ENCODE results near the gene EEF1B2.
A peak's percentile ranks its signal among the peaks of the same experiment; 100 is the strongest.
"Not testable (repeated sequence)": the region's sequence is repeated elsewhere in the genome, so short reads cannot be mapped to it uniquely, and the experiment has no call there.

EEF1B2 gene

GRCh38 chr2:206159346-206160124 is at the start of gene EEF1B2, which contains the start of gene NDUFS1:
EEF1B2 (plus strand) TSS chr2:206159895; CDS start chr2:206159980, 85 bp downstream.
NDUFS1 (minus strand) TSS chr2:206159444; CDS start chr2:206153678, 5,766 bp downstream.
- peak; percentile 92 to 95 for DNase-seq (ENCODE audit: low read depth in 1 of 2, low spot score in 1 of 2)

DNA sequence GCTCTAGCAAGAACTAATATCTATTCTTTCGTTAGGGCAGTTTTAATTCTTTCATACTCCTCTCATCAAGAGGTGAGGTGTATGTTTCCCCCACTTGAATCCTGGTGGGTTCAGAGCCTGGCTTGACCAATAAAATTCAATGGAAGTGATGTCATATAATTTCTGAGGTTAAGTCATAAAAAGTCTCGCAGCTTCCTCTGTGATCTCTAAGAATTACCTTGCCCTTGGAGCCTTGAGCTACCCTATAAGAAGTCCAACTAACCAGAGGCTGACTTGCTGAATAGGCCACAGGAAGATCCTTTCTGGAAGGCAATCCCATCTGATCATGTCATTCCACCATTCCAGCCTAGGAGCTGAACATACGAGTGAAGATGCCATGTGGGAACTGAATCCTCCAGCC is 47.6 kb upstream of the EEF1B2 start:
- DNase-seq (ENCODE audit: low read depth in 1 of 2, low spot score in 1 of 2), result no peak

DNA sequence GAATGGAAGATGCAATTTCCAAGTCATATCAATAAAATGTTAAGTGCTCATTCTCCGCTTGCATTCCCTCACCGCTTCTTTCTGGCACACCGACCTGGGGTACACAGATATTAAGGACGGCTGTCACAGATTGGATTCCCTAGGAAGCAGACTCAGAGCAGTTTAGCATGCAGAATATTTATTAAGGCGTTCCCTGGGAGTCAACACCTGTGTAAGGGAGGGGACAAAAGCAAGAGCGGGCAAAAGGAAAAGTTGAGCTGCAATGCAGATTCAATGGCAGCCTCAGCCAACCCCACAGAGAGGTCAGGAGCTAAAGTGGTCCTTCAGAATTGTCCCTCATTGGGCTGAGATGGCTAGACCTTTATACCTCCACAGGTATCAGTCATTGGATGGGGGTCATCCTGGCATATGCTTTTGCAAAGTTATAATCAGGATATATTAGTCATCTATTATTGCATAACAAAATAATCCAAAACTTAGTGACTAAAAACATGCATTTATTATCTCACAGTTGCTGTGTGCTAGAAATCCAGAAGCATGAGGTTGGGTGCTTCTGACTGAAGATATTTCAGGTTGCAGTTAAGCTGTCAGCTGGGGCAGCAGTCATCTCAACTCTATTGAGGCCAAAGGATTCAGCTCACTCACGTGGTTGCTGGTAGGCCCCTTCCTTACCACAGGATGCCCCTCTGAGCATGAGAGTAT is 46.7 kb upstream of the EEF1B2 start:
- DNase-seq (ENCODE audit: low read depth in 1 of 2, low spot score in 1 of 2), result no peak

DNA sequence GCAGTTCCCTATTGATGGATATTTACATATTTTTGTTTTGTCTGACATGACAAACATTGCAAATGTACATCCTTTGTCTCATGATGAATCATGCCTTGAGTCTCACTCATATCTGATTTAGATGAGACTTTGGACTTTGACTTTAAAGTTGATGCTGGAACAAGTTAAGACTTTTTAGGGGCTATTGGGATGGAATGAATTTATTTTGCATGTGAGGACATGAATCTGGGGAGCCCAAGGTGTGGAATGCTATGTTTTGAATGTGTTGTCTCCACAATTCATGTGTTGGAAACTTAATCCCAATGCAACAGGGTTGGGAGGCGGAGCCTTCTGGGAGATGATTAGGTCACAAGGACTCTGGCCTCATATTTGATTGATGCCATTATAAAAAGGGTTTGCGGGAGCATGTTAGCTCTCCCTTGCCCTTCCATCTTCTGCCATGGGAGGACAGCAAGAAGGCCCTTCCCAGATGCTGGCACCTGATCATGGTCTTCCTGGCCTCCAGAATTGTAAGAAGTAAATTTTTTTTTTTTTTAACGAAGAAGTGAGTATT is 44.6 kb upstream of the EEF1B2 start:
- no peak for DNase-seq (ENCODE audit: low read depth in 1 of 2, low spot score in 1 of 2)

- no peak for DNase-seq (ENCODE audit: low read depth in 1 of 2, low spot score in 1 of 2)
Observed at GRCh38 chr2:206116278-206116677, 43.4 kb upstream of the EEF1B2 start.

- DNase-seq (ENCODE audit: low read depth in 1 of 2, low spot score in 1 of 2), result not testable (repeated sequence)
Observed at GRCh38 chr2:206122569-206122968, 37.1 kb upstream of the EEF1B2 start.

DNA sequence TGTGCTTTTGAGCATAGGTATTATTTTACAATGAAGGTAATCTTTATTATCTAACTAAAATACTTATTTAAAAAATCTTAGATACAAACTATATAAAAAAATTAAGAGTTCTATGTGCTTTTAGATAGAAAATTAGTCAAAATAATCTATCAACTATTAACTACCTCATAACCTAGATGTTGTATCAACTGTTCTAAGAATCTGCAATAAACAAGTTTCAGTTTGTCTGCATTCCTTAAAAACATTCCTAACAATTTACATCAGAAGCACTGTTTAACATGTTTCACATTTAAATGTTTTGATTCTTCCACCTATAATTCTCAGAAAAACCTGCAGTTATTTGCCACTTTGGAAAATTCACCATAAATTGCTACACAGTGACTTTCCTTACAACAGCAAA is 33.8 kb upstream of the EEF1B2 start:
- no peak for DNase-seq (ENCODE audit: low read depth in 1 of 2, low spot score in 1 of 2)

GRCh38 chr2:206127656-206128055 is 32.0 kb upstream of the EEF1B2 start:
- DNase-seq (ENCODE audit: low read depth in 1 of 2, low spot score in 1 of 2), result no peak

DNA sequence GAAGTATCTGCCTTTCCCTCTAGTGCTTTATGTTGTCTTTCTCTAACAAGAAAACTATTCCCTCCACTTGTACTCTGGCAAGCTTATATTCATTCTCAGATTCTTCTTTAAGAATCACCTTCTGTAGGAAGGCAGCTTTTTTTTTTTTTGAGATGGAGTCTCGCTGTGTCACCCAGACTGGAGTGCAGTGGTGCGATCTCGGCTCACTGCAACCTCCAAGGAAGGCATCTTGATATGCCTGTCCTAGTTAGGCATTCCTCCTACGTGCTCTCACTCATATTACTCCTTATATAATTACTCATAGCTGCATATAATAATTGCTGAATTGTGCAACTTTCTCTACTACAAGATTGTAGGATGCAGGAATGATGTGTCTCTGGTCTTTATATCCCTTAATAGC is 16.2 kb upstream of the EEF1B2 start:
- DNase-seq (ENCODE audit: low read depth in 1 of 2, low spot score in 1 of 2), result no peak

GRCh38 chr2:206144383-206144782 is 15.3 kb upstream of the EEF1B2 start:
- DNase-seq (ENCODE audit: low read depth in 1 of 2, low spot score in 1 of 2), result no peak

DNA sequence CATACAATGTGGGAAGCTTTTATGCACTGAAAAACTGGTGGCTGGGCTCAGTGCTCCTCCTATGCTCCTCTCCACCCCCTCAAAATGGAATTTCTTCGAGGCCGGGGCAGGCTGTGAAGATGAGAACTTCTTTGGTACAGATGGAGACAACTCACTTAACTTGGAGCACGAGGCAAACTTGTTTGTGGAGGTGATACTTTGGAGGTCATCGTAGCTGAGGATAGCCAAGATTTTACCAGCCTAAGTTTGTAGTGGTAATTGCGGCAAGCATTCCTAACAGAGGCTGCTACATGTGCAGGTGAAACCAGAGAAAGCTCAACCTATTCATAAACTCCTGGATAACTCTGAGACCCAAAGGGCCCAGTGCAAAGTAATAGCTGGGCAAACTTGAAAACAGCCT is 14.0 kb upstream of the EEF1B2 start:
- DNase-seq (ENCODE audit: low read depth in 1 of 2, low spot score in 1 of 2), result no peak

DNA sequence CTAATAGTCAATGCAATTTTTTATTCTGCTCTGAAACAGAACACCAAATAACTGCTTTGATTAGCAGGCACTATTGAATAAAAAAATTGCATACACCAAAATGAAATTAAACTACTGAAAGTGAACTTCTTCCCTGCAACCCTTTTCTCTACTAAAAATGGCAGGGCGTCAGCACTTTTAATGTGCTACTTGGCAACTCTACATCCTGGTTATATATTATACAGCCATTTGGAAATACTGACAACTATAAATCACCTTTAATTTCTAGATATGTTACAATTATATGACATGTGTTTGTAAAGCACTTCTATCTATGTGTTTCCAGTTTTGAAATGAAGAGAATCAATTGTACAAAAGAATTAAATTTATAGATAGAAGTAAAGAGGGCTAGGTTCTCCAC is 10.4 kb upstream of the EEF1B2 start:
- DNase-seq (ENCODE audit: low read depth in 1 of 2, low spot score in 1 of 2), result no peak

GRCh38 chr2:206150168-206150567 is 9.5 kb upstream of the EEF1B2 start:
- no peak for DNase-seq (ENCODE audit: low read depth in 1 of 2, low spot score in 1 of 2)

- no peak for DNase-seq (ENCODE audit: low read depth in 1 of 2, low spot score in 1 of 2)
Observed at GRCh38 chr2:206150631-206151030, 9.1 kb upstream of the EEF1B2 start.

DNA sequence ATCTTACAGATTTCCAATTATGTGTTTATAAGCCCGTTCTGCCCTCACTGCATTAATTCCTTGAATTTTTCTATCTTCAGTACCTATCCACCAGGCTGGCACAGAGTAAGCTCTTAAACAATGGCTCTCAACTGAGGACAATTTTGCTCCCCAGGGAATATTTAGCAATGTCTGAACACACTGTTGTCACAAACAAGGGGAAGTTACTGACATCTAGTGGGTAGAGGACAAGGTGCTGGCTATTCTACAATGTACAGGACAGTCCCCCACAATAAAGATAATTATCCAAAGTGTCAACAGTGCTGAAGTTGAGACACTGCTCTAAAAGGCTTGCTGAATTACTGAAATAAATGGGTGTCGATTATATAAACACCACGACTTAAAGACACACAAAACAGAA is 5.5 kb upstream of the EEF1B2 start:
- DNase-seq (ENCODE audit: low read depth in 1 of 2, low spot score in 1 of 2), result no peak

GRCh38 chr2:206157014-206157413 is 2.7 kb upstream of the EEF1B2 start:
- not testable (repeated sequence) for DNase-seq (ENCODE audit: low read depth in 1 of 2, low spot score in 1 of 2)

GRCh38 chr2:206158563-206159345 is 941 bp upstream of the EEF1B2 start:
- DNase-seq (ENCODE audit: low read depth in 1 of 2, low spot score in 1 of 2), result no peak

DNA sequence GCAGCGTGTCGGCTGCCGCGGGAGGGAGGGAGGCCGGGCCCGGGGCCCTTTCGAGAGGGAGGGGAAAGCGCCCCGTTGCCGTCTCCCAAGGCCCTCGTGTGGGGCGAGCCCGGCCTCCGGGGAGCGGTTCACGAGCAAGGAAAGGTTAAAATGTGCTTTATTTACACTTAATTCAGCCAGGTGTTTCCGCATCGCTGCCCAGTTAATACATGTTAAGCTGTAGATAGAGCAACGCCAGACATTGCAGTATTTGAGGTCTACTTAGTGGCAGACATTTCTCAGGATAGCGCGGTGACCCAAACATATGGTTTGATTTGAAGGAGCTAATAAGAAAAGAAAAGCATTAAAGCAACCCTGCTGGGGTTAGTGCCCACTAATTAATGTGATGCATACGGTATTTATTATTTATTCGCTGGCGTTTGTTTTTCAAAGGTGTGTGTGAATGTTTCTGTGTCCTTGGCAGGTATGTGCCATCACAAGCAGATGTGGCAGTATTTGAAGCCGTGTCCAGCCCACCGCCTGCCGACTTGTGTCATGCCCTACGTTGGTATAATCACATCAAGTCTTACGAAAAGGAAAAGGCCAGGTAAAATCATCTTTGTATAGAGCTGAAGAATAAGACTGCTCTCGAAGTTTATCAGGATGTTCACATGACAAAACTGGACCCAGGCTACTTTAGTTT is 571 bp downstream of the EEF1B2 start:
- no peak for DNase-seq (ENCODE audit: low read depth in 1 of 2, low spot score in 1 of 2)

DNA sequence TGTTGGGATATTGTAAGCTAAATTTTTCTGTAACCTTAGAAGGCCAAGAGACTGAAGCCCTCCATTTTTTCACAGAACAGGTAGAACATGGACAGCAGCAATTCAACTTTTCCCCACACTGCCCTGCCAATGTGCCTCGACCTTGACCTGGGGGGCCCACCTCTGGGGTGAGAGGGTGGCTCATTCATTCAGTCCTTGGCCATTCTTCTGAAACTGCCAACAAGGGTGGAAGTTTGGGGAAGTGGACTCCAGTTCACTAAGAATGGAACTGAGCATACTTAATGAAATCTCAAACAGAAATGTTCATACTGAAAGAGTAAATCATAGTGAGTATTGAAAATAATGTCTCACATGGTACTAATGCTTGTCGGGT is 1.1 kb downstream of the EEF1B2 start:
- no peak for DNase-seq (ENCODE audit: low read depth in 1 of 2, low spot score in 1 of 2)

GRCh38 chr2:206162401-206162800 is 2.7 kb downstream of the EEF1B2 start:
- not testable (repeated sequence) for DNase-seq (ENCODE audit: low read depth in 1 of 2, low spot score in 1 of 2)

Data from activated T-helper 1 cell treated with anti-CD3 and anti-CD28 coated beads, Interleukin-2, amount 50 U/mL, for 16 hours (primary cell).